Sigmoid colon (tissue), 7 donors: ENCODE measurements around the gene PCK1. TPM values are rescaled to one million over a fixed set of nuclear protein-coding genes. Genes with fewer than 3 reads are reported as not detected.

Source experiments
- DNase-seq: peaks from one replicate; pipeline ENCODE4 v3.0.0-alpha.2; 2019
- H3K27ac ChIP-seq, 4 donors: fragments of 200-600 bp; sonication (generic); one replicate each; pipeline ENCODE4 v1.5.1; 2016 to 2019; ENCODE audit warnings: mild to moderate bottlenecking in 1 of 4
- H3K27me3 ChIP-seq, 3 donors: fragments of 200-600 bp; sonication (generic); one replicate each; pipeline ENCODE4 v1.5.1; 2019; ENCODE audit warnings: mild to moderate bottlenecking in 1 of 3
- H3K36me3 ChIP-seq, 4 donors: fragments of 200-600 bp; sonication (generic); one replicate each; pipeline ENCODE4 v1.5.1; 2016 to 2019
- H3K4me1 ChIP-seq, 4 donors: fragments of 200-600 bp; sonication (generic); one replicate each; pipeline ENCODE4 v1.5.1; 2017 to 2019
- H3K4me3 ChIP-seq, 4 donors: fragments of 200-600 bp; sonication (generic); one replicate each; pipeline ENCODE4 v1.5.1; 2017 to 2019; ENCODE audit warnings: mild to moderate bottlenecking in 2 of 4, moderate library complexity in 1 of 4
- H3K9me3 ChIP-seq, 4 donors: fragments of 200-600 bp in 3 of 4; sonication (generic) in 3 of 4; one replicate each; pipeline versions ENCODE4 v1.5.1 to v1.6.1; 2013 to 2019
- EP300 ChIP-seq, 4 donors: sonication (generic); formaldehyde crosslinking; IDR thresholded peaks; one replicate each; pipeline ENCODE4 v1.6.1; 2017; ENCODE audit warnings: antibody characterized with exemption in 4 of 4
- POLR2A ChIP-seq, 2 donors: fragments of 450-650 bp; IDR thresholded peaks; one replicate each; pipeline ENCODE4 v1.6.1; 2016; ENCODE audit warnings: antibody characterized with exemption in 2 of 2, mild to moderate bottlenecking in 2 of 2, moderate library complexity in 2 of 2
- POLR2AphosphoS5 ChIP-seq, 4 donors: sonication (generic); formaldehyde crosslinking; IDR thresholded peaks; one replicate each; pipeline ENCODE4 v1.6.1; 2017; ENCODE audit warnings: antibody characterized with exemption in 4 of 4
- WGBS, 2 donors: extraction: QIAGEN DNeasy Blood & Tissue Kit; methylation state at CpG; one replicate each; pipeline ENCODE4 v1.1.7; 2013; 5-methylcytosine and 5-hydroxymethylcytosine counted together
- intact Hi-C: fragments of 100-400 bp; cut with DNase I; formaldehyde crosslinking; loops from one replicate; pipeline ENCODE4 v1.15.1; 2023
- polyA plus RNA-seq, 3 donors: library from polyadenylated mRNA; stranded (reverse); fragments of 200-250 nt; gene quantifications; one replicate each; pipeline ENCODE4 v1.2.3, GENCODE V29; 2013
- total RNA-seq, 4 donors: library from RNA; depleted of rRNA; stranded (reverse); fragments of >200 nt; gene quantifications; one replicate each; pipeline ENCODE4 v1.1.0, GENCODE V29; 2016
- TF ChIP-seq, protein P1 (sequence below), 4 experiments: fragments of 450-650 bp in 3 of 4; fragments of 200-600 bp in 1 of 4; IDR thresholded peaks; one replicate each; pipeline ENCODE4 v1.5.1; 2016 to 2019; ENCODE audit warnings: antibody characterized with exemption in 4 of 4, mild to moderate bottlenecking in 3 of 4, moderate library complexity in 2 of 4
- donor health status: healthy with polysubstance abuse.
- donor health status: Bipolar disorder and iron deficiency.
- donor health status: healthy.

The PCK1 gene
- total and polyA plus RNA-seq, 7 donors, result 0.33 to 334 (median 7.5) TPM

DNA sequence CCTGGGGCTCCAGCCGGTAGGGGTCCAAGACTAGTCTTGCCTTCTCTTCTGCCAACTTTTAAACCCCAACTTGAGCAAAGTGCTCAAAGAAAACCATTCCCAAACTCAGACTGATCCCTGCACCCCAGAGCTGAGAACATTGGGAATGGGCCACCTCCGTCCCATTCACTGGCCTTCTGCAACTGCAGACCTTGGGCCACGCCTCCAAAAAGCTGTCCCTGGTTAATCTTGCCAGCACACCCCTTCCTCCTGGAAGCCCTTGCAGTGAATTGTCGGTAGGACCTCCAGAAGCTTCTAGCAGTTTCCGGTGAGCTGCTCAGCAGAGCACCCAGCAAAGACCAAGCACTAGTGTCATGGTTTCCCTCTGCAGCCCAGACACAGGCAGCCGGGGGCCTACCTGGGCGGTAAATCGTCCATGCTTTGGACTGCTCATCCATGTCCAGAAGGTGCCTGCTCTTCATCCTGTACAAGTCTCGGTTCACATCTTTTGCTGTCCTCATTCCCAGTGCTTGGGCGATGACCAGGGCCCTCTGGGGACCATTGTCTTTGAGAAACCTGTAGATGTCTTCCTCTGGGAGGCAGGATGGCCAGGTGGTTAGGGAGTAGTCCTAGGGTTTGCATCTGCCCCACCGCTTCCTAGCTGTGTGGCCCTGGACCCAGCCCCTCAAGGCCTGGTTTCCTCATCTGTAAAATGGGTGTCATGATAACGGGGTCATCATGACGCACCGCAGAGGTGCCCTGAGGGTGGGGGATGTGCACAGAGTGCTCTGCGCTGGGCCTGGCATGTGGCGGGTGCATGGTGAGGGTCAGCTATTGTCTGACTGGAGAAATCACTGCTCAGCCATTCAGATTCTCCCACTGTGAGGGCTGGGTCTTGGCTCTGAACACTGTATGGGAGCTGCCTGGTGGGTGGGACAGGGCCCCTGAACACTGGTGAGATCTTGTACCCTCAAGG, 53.9 kb downstream of the PCK1 start:
- TF ChIP-seq, protein P1, sequence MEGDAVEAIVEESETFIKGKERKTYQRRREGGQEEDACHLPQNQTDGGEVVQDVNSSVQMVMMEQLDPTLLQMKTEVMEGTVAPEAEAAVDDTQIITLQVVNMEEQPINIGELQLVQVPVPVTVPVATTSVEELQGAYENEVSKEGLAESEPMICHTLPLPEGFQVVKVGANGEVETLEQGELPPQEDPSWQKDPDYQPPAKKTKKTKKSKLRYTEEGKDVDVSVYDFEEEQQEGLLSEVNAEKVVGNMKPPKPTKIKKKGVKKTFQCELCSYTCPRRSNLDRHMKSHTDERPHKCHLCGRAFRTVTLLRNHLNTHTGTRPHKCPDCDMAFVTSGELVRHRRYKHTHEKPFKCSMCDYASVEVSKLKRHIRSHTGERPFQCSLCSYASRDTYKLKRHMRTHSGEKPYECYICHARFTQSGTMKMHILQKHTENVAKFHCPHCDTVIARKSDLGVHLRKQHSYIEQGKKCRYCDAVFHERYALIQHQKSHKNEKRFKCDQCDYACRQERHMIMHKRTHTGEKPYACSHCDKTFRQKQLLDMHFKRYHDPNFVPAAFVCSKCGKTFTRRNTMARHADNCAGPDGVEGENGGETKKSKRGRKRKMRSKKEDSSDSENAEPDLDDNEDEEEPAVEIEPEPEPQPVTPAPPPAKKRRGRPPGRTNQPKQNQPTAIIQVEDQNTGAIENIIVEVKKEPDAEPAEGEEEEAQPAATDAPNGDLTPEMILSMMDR (IDR thresholded peaks at IDR 0.05), result no peak
- TF ChIP-seq POLR2A (IDR thresholded peaks at IDR 0.05), result no peak
- TF ChIP-seq POLR2AphosphoS5 (IDR thresholded peaks at IDR 0.05), result no peak
- no peak for TF ChIP-seq EP300 (IDR thresholded peaks at IDR 0.05)
- DNase-seq, result no peak
- no peak overlapping the region for H3K27ac ChIP-seq
- no peaks in the 10 kb centered on the region for H3K4me1 ChIP-seq
- H3K27me3 ChIP-seq, result peaks cover 0 to 9% (median 0%) of the 10 kb centered on the region in 3 donors
- intact Hi-C loops, result no loop called here
- 96 to 97% methylated on average over 16 of the region's 16 CpGs for WGBS, 2 donors
- no peaks in the 10 kb centered on the region for H3K36me3 ChIP-seq
- H3K9me3 ChIP-seq, result no peaks in the 10 kb centered on the region
- no peak overlapping the region for H3K4me3 ChIP-seq

DNA sequence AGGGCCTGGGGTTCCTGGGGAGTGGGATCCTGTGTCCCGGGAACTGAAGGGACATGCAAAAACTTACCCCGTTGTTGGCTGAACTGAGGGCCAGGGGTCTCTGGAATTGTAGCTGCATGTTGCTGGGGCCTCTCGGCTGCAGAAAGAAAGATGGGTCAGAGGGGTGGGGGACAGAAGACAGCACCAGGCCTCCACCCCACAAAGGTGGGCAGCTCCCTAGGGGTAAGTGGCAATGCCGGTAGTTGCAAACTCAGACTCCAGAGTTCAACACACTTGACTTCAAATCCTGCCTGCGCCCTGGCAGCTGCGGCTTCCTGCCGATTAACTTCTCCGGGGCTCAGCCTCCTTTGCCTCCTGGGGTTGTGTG, 54.5 kb downstream of the PCK1 start:
- intact Hi-C loops, result no loop called here
- Histone ChIP-seq H3K27ac (no peak overlapping the region), H3K36me3 (no peaks in the 10 kb centered on the region), H3K9me3 (no peaks in the 10 kb centered on the region), H3K4me1 (no peaks in the 10 kb centered on the region), H3K27me3 (peaks cover 0 to 7% (median 0%) of the 10 kb centered on the region in 3 donors), H3K4me3 (no peak overlapping the region)
- DNase-seq, result no peak
- WGBS, 2 donors, result 87 to 90% methylated on average over 8 of the region's 8 CpGs
- TF ChIP-seq, protein P1 (IDR thresholded peaks at IDR 0.05), result no peak
- TF ChIP-seq EP300 (IDR thresholded peaks at IDR 0.05), result no peak
- no peak for TF ChIP-seq POLR2A (IDR thresholded peaks at IDR 0.05)
- no peak for TF ChIP-seq POLR2AphosphoS5 (IDR thresholded peaks at IDR 0.05)

DNA sequence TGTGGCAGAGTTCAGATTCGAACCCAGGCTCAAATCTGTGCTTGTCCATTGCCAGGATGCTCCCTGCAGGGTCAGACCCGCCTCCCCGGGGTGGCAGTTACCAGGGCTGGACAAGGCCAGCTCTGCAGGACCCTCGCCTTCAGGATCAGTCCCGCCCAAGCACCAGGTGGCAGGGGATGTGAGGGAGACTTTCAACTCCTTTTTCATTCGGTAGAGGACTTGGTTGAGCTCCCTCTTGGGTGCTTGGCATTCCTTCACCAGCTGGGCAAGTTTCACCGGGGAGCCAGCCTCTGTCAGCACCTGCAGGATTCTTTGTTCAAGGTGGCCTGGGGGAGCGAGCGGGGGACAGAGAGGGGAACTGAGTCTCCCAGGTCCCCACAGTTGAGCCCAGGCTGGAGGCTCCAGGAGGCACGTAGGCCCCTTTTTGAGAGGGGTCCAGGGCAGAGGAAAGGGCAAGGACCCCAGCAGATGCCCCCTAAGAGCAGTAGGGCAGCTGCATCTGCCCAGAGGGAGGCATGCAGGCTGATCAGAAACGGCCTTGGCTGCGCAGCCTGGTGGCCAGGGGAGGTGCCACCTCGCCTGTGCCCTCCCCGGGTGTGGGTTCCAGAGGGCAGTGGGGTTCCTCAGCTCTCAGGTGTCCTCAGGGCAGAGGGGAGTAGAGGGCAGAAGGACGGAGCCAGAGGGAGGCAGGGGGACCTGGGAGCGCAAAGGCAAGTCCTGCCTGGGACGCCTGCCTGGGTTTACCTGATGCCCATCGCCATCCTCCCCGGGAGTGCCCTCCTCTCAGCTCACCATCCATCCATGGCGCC, 55.4 kb downstream of the PCK1 start:
- Histone ChIP-seq H3K4me3 (no peak overlapping the region), H3K27me3 (peaks cover 0 to 12% (median 0%) of the 10 kb centered on the region in 3 donors), H3K4me1 (no peaks in the 10 kb centered on the region), H3K9me3 (no peaks in the 10 kb centered on the region), H3K36me3 (no peaks in the 10 kb centered on the region), H3K27ac (no peak overlapping the region)
- 91 to 93% methylated on average over 20 of the region's 20 CpGs for WGBS, 2 donors
- no peak for DNase-seq
- no peak for TF ChIP-seq POLR2AphosphoS5 (IDR thresholded peaks at IDR 0.05)
- no peak for TF ChIP-seq POLR2A (IDR thresholded peaks at IDR 0.05)
- TF ChIP-seq, protein P1 (IDR thresholded peaks at IDR 0.05), result no peak
- TF ChIP-seq EP300 (IDR thresholded peaks at IDR 0.05), result no peak
- intact Hi-C loops, result no loop called here

DNA sequence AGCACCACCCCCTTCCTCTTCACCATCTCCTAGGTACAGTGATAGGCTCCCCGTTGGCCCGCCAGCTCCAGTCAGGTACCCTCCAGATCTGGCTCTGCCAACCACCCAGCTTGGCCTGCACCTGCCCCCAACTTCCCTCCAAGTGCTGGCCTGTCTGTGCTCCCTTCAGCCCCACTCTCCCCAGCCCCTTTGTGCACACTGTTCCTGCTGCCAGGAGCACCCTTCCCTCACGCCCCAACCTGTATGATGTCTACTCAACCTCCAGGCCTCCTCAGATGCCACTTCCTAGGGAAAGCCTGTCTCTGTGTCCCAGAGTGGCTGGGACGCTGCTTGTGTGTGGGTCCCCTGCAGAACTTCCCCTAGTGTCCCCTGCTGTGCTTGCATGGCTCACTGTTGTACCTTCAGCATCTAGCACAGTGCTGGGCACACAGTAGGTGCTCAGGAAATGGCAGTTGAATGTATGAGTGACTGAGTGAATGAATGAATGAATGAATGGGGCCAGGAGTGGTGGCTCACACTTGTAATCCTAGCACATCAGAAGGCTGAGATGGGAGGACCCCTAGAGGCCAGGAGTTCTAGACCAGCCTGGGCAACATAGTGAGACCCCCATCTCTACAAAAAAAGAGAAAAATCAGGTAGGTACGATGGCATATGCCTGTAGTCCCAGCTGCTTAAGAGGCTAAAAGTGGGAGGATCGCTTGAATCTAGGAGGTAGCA, 56.3 kb downstream of the PCK1 start:
- DNase-seq, result no peak
- 89 to 93% methylated on average over 6 of the region's 6 CpGs for WGBS, 2 donors
- H3K4me1 ChIP-seq, result no peaks in the 10 kb centered on the region

More for the DNA sequence above, 56.3 kb downstream of the PCK1 start:
- intact Hi-C loops, result no loop called here
- Histone ChIP-seq H3K27me3 (peaks cover 0 to 20% (median 0%) of the 10 kb centered on the region in 3 donors), H3K27ac (no peak overlapping the region), H3K4me3 (no peak overlapping the region), H3K36me3 (no peaks in the 10 kb centered on the region), H3K9me3 (no peaks in the 10 kb centered on the region)
- TF ChIP-seq POLR2A (IDR thresholded peaks at IDR 0.05), result no peak
- no peak for TF ChIP-seq EP300 (IDR thresholded peaks at IDR 0.05)
- no peak for TF ChIP-seq POLR2AphosphoS5 (IDR thresholded peaks at IDR 0.05)

Other genes with a start within 250 kb of the PCK1 start
- not detected for gene SPO11, start 231.3 kb upstream of the PCK1 start, total RNA-seq
- gene SPO11, start 231.3 kb upstream of the PCK1 start, polyA plus RNA-seq, result not detected
- 10 to 100 TPM; 13.6 to 20.9 (median 17.1) TPM for gene RAE1, start 209.9 kb upstream of the PCK1 start, total RNA-seq
- gene RAE1, start 209.9 kb upstream of the PCK1 start, polyA plus RNA-seq, result 10 to 100 TPM; 13.8 to 18.3 (median 16.4) TPM
- 10 to 100 TPM; 48.5 to 94.2 (median 78.8) TPM for gene RBM38, start 169.7 kb upstream of the PCK1 start, total RNA-seq
- 10 to 100 TPM; 31.4 to 59.9 (median 34.8) TPM for gene RBM38, start 169.7 kb upstream of the PCK1 start, polyA plus RNA-seq
- under 1 TPM in 1 of 4 donors, not detected in 3; 0.36 TPM for gene CTCFL, start 36.0 kb upstream of the PCK1 start, total RNA-seq
- gene CTCFL, start 36.0 kb upstream of the PCK1 start, polyA plus RNA-seq, result not detected
- under 1 TPM in 2 of 4 donors, not detected in 2; 0.36 to 0.49 TPM for gene ZBP1, start 59.3 kb downstream of the PCK1 start, total RNA-seq
- gene ZBP1, start 59.3 kb downstream of the PCK1 start, polyA plus RNA-seq, result 10 to 100 TPM in 1 of 3 donors, 1 to 10 TPM in 2; 1.2 to 17.2 (median 5.3) TPM
- 10 to 100 TPM in 1 of 4 donors, 1 to 10 TPM in 3; 3.9 to 23.3 (median 7.5) TPM for gene PMEPA1, start 148.9 kb downstream of the PCK1 start, total RNA-seq
- 10 to 100 TPM in 1 of 3 donors, 1 to 10 TPM in 2; 3.6 to 16.8 (median 6.5) TPM for gene PMEPA1, start 148.9 kb downstream of the PCK1 start, polyA plus RNA-seq